Lower lobe of right lung (tissue), 2 donors: ENCODE results near the gene TMPRSS5. TPM values are rescaled to one million over a fixed set of nuclear protein-coding genes. Genes with fewer than 3 reads are reported as not detected.

Source experiments
- ATAC-seq, 2 donors: fragments of 200-7000 bp; cut with Tn5 transposase; one replicate each; pipeline ENCODE4 v1.9.1; 2020 to 2022; ENCODE audit warnings: mild to moderate bottlenecking in 2 of 2, moderate library complexity in 2 of 2
- DNase-seq: peaks from one replicate; pipeline ENCODE4 v3.0.0-alpha.2; 2020
- H3K27ac ChIP-seq: fragments of 200-600 bp; one replicate; pipeline ENCODE4 v1.8.0; 2022
- H3K27me3 ChIP-seq: fragments of 200-600 bp; one replicate; pipeline ENCODE4 v1.8.0; 2022; ENCODE audit warnings: low read depth
- H3K36me3 ChIP-seq: fragments of 200-600 bp; one replicate; pipeline ENCODE4 v1.8.0; 2022; ENCODE audit warnings: mild to moderate bottlenecking
- H3K4me1 ChIP-seq: fragments of 200-600 bp; one replicate; pipeline ENCODE4 v1.8.0; 2022
- H3K4me3 ChIP-seq: fragments of 200-600 bp; one replicate; pipeline ENCODE4 v1.8.0; 2022; ENCODE audit warnings: mild to moderate bottlenecking
- H3K9me3 ChIP-seq: fragments of 200-600 bp; one replicate; pipeline ENCODE4 v1.8.0; 2022
- intact Hi-C: fragments of 100-400 bp; cut with DNase I; formaldehyde crosslinking; loops from one replicate; pipeline ENCODE4 v1.11.0; 2022
- total RNA-seq: library from RNA; stranded (reverse); fragmentation: NEBNext Ultra II Directional; extraction: Animal tissue kit (Norgen Biotek cat#: 25700); gene quantifications from one replicate; pipeline ENCODE4 v1.2.1, GENCODE V29; 2021
- TF ChIP-seq, protein P1 (sequence below): fragments of 200-600 bp; IDR thresholded peaks from one replicate; pipeline ENCODE4 v1.8.0; 2022; ENCODE audit warnings: antibody characterized with exemption, mild to moderate bottlenecking
- donor health status: DM: no; HTN: yes; CAD: no; lungs with severe emphysema.

Gene TMPRSS5
- total RNA-seq, 1 donor from 2014 or later = 1.1 TPM

DNA sequence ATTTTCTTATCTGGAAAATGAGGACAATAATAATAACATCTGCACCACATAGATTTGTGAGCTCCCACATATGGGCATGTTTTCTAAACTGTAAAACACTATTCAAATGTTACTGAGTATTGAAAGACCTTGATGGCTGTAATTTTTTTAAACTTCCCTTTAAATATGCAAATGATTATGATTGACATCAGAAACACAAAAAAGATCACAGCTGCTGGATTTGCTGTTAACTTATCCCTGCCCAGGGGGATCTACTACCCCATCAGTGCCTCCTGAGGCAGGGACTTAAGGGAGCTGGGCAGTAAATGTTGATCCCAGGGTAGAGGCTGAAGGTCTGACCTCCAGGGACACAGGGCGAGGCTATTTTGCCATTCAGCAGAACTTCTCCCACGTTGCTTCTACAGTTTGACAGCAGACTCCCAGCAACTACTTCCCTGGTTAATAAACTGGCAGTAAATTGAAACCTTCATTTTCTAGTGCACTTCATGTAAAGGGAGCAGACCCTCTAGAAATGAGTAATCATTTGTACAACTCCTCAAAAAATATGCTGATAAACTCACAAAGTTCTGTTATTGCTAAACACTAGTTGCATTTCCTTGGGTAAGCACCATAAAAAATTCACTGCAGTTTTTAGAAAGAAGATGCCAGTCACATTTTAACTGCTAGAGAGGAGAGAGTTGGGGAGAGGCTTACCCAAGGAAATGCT lies 20.3 kb downstream of the TMPRSS5 start:
- Histone ChIP-seq H3K4me3 (no peak overlapping the region), H3K36me3 (no peaks in the 10 kb centered on the region), H3K9me3 (no peaks in the 10 kb centered on the region), H3K27ac (no peak overlapping the region), H3K4me1 (no peaks in the 10 kb centered on the region), H3K27me3 (no peaks in the 10 kb centered on the region)
- DNase-seq = no peak
- TF ChIP-seq, protein P1, sequence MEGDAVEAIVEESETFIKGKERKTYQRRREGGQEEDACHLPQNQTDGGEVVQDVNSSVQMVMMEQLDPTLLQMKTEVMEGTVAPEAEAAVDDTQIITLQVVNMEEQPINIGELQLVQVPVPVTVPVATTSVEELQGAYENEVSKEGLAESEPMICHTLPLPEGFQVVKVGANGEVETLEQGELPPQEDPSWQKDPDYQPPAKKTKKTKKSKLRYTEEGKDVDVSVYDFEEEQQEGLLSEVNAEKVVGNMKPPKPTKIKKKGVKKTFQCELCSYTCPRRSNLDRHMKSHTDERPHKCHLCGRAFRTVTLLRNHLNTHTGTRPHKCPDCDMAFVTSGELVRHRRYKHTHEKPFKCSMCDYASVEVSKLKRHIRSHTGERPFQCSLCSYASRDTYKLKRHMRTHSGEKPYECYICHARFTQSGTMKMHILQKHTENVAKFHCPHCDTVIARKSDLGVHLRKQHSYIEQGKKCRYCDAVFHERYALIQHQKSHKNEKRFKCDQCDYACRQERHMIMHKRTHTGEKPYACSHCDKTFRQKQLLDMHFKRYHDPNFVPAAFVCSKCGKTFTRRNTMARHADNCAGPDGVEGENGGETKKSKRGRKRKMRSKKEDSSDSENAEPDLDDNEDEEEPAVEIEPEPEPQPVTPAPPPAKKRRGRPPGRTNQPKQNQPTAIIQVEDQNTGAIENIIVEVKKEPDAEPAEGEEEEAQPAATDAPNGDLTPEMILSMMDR = no peak
- no peak for ATAC-seq
- intact Hi-C loops = no loop called here

DNA sequence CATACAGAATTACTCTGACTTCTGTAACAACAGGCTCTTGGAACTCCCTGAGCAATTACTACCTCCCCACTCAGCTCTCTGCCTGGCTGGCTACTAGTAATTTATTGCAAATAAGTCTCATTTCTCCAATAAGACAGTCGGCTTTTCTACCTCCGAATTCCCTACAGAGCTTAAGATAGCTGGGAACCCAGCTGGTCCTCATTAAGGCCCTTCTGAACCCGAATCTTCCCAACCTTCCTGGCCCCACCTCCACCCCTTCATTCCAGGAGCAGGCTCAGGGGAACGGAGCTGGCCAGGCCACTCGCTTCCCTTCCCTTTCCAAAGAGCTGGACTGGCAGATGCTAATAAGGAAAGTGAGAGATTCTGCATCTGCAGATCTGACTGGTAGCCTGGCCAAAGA lies 21.6 kb downstream of the TMPRSS5 start:
- H3K9me3 ChIP-seq = no peaks in the 10 kb centered on the region
- H3K4me1 ChIP-seq = no peaks in the 10 kb centered on the region
- no peaks in the 10 kb centered on the region for H3K36me3 ChIP-seq
- intact Hi-C loops = no loop called here
- TF ChIP-seq, protein P1 = no peak
- H3K27me3 ChIP-seq = no peaks in the 10 kb centered on the region
- no peak overlapping the region for H3K27ac ChIP-seq
- DNase-seq = no peak
- no peak for ATAC-seq
- no peak overlapping the region for H3K4me3 ChIP-seq

DNA sequence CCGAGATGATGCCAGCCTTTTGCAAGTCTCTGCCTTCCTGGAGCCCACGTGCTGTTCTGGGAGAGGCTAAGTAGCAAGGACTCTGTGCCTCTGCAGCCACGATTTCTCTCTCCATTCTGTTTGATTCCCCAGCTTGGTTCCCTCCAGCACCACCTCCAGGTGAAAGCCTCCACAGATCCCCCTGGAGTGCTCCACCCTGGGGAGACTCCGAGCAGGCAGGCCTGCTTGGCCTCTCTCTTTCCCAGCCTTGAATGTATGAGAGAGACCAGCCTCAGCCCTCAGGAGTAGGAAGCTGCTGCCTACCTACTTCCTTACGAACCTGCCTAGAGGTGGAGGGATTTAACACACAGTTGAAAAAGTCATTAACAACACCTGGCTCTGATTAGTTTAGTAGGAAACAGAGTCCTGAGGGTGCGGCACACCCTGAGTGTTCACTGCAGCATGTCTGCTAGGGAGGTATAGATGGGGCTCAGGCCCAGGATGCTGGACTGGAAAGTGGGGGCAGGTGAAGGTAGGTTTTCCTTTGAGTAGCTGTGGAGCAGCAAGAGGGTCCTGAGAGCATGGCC lies 22.5 kb downstream of the TMPRSS5 start:
- Histone ChIP-seq H3K4me3 (no peak overlapping the region), H3K4me1 (no peaks in the 10 kb centered on the region), H3K27ac (no peak overlapping the region), H3K9me3 (no peaks in the 10 kb centered on the region), H3K27me3 (no peaks in the 10 kb centered on the region), H3K36me3 (no peaks in the 10 kb centered on the region)
- ATAC-seq (no peak), DNase-seq (no peak)
- TF ChIP-seq, protein P1 = no peak
- intact Hi-C loops = no loop called here

DNA sequence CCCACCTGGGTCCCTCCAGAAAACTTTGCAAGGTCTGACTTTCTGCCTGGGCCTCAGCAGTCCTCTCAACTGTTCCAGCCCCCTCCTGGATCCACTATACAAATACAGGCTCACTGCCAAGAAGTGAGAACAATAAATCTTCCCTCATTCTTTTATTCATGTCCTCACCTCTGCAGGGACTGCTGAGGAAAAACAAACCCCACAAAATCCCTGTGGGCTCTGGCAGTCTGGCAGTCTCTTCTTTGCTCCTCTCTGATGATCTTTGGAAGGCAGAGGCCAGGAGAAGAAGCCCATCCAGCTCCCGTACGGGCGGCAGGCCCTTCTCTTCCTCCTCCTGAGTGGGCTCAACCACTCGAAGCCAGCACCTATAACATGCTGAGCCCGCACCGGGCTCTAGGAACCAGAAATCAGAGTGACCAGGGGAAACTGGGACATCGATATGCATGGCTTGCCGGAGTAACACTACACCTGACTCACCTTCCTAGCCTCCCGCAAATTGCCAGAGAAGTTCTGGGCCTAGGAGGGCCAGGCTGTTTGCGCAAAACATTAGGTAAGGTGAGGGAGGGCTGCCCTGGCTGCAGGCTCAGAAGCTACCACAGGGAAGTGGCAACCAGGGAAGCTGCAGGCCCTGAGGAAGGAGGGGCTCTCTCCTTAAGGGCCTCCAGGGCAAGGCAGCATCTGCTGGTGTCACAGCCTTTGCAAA lies 24.2 kb downstream of the TMPRSS5 start:
- Histone ChIP-seq H3K9me3 (no peaks in the 10 kb centered on the region), H3K4me3 (no peak overlapping the region), H3K27me3 (no peaks in the 10 kb centered on the region), H3K4me1 (no peaks in the 10 kb centered on the region), H3K27ac (no peak overlapping the region), H3K36me3 (no peaks in the 10 kb centered on the region)
- ATAC-seq (no peak), DNase-seq (no peak)
- intact Hi-C loops = no loop called here
- TF ChIP-seq, protein P1 = no peak

DNA sequence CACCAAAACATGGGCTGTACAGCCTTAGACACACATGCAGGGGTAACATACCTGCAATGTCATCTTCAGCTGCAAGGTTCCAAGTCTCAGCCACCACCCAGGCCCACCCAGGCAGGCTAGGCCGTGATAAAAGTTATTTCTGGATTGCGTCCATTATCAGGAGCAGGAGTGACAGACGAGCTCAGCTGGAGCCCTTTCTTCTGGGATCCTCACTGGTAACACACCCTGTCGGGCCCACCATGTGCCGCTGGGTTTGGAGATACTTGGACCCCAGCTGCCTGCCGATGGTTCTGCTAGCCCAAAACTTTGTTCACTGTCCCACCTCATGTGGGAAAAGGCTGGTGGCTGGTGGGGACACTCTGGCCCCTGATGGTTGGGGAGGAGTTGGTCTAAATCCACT lies 24.8 kb downstream of the TMPRSS5 start:
- no peaks in the 10 kb centered on the region for H3K36me3 ChIP-seq
- DNase-seq (no peak), ATAC-seq (no peak)
- TF ChIP-seq, protein P1 = no peak
- no peaks in the 10 kb centered on the region for H3K9me3 ChIP-seq
- H3K27me3 ChIP-seq = no peaks in the 10 kb centered on the region
- intact Hi-C loops = no loop called here
- H3K4me3 ChIP-seq = no peak overlapping the region
- H3K27ac ChIP-seq = no peak overlapping the region
- no peaks in the 10 kb centered on the region for H3K4me1 ChIP-seq
